ENCODE data around the gene LRMDA. TPM values are rescaled to one million over a fixed set of nuclear protein-coding genes. Genes with fewer than 3 reads are reported as not detected.

LRMDA gene
- total and polyA plus RNA-seq, 2 donors, result 7.9 to 17.7 TPM

- Histone ChIP-seq H3K4me1 (ENCODE audit: insufficient read depth) (no peaks in the 10 kb centered on the region), H3K4me3 (ENCODE audit: low read depth, low read length) (no peak overlapping the region)
These were observed 1116.0 kb downstream of the LRMDA start for GRCh38 chr10:76547352-76547972.

GRCh38 chr10:76548716-76549115, 1117.3 kb downstream of the LRMDA start:
- 70% methylated on average over 1 of the region's 1 CpG for WGBS
- no peak for DNase-seq (ENCODE audit: extremely low spot score)
- H3K36me3 ChIP-seq (ENCODE audit: insufficient read depth), result no peaks in the 10 kb centered on the region
- no peak overlapping the region for H3K27ac ChIP-seq (ENCODE audit: low read depth)
- H3K4me3 ChIP-seq (ENCODE audit: low read depth, low read length), result no peak overlapping the region
- no peaks in the 10 kb centered on the region for H3K4me1 ChIP-seq (ENCODE audit: insufficient read depth)

More at GRCh38 chr10:76547352-76547972, 1116.0 kb downstream of the LRMDA start:
- Histone ChIP-seq H3K36me3 (ENCODE audit: insufficient read depth) (no peaks in the 10 kb centered on the region), H3K27ac (ENCODE audit: low read depth) (no peak overlapping the region)
- DNase-seq (ENCODE audit: extremely low spot score), result peak; percentile 69
- WGBS, result 24% methylated on average over 11 of the region's 11 CpGs

DNA sequence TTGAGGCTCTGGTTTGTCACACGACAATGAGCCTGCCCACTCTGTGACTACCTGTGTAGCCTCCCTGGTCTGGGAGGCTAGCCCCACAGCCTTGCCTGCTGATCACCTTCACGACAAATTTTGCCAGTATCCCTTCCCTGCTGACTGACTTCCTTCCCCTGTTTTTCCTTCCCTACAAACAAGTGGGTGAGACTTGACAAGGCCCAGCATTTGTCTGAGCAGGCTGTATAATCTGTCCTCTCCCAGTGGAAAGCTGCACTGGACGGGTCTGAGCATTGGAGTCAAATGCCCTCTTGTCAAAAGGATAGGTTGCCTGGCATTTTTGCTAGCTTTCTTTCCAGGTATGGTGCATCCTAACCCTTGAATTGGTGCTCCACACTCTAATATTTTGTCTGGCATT, 1117.7 kb downstream of the LRMDA start:
- DNase-seq (ENCODE audit: extremely low spot score), result no peak
- Histone ChIP-seq H3K4me1 (ENCODE audit: insufficient read depth) (no peaks in the 10 kb centered on the region), H3K4me3 (ENCODE audit: low read depth, low read length) (no peak overlapping the region), H3K36me3 (ENCODE audit: insufficient read depth) (no peaks in the 10 kb centered on the region), H3K27ac (ENCODE audit: low read depth) (no peak overlapping the region)
- 73% methylated on average over 3 of the region's 3 CpGs for WGBS

GRCh38 chr10:76550806-76551205, 1119.4 kb downstream of the LRMDA start:
- H3K36me3 ChIP-seq (ENCODE audit: insufficient read depth), result no peaks in the 10 kb centered on the region
- H3K27ac ChIP-seq (ENCODE audit: low read depth), result no peak overlapping the region
- H3K4me1 ChIP-seq (ENCODE audit: insufficient read depth), result no peaks in the 10 kb centered on the region
- WGBS, result 20% methylated on average over 1 of the region's 1 CpG
- no peak overlapping the region for H3K4me3 ChIP-seq (ENCODE audit: low read depth, low read length)
- DNase-seq (ENCODE audit: extremely low spot score), result no peak

DNA sequence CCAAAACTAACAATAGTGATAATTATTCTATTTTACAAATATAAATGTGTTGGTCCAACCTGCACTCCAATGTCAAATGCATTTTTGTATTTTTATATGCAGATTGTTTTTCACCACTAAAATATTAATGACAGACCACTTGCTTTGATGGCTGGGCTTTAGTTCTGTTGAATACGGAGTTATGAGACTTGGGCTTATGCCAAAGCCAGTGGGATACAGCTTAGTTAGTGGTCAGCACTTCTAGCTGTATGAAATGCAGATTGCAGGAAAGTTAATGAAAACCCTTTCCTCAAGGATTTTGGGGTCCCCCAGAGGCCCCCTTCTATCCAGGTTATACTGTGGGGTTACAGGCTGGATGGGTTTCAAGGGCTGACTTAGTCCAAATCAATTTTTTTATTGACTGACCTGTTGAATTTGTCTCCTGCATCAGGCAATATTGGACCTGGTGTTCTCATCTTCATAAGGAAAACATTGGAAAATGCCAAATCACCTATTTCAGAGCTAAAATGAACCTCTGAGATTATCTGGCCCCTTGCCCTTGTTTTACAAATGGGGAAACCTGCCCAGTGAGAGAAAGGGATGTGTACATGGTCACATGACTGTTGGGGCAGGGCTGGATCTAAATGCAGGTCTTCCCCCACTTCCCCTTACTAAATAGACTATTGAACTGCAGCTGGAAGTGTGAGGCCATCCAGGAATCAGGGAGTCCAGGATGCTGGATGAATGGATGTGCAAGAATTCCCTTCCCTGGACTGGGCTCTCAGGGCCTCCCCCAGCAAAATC, 1120.9 kb downstream of the LRMDA start:
- no peak overlapping the region for H3K27ac ChIP-seq (ENCODE audit: low read depth)
- no peaks in the 10 kb centered on the region for H3K36me3 ChIP-seq (ENCODE audit: insufficient read depth)
- H3K4me3 ChIP-seq (ENCODE audit: low read depth, low read length), result no peak overlapping the region
- H3K4me1 ChIP-seq (ENCODE audit: insufficient read depth), result no peaks in the 10 kb centered on the region
- no peak for DNase-seq (ENCODE audit: extremely low spot score)
- 73% methylated on average over 1 of the region's 1 CpG for WGBS

DNA sequence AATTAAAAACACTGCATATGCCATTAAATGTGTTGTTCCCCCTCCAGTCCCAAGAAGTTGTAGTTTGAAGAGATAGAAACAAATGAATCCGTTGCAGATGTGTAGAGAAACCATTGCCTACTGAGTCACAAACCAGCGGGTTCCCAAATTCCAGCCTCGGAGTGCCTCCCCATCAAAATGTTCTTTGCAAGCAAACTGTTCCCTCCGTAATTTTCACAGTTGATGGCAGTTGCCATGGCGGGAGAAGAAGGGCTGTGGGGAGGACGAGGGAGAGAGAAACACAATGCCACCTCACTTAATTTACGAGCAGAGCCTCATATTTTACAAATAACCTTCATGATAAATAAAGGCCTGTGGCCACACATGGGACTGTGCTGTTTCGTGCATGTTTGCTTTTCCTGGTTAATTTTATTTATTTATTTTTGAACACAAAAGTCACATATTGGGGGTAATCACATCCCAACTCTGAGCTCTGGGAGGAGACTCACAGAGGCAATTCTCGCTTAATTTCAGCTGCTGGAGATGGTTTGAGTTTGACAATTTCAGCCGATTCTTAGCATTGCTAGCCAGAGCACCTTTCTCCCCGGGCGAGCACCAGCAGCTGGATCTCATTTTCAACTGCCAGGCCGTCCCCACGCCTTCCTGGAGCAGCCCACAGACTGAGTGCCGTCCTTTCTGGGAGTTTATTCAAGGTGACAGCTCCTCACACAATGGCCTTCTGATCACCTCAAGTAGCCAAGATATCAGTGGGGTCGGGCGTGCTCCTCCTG, 1122.0 kb downstream of the LRMDA start:
- H3K4me3 ChIP-seq (ENCODE audit: low read depth, low read length), result no peak overlapping the region
- no peak overlapping the region for H3K27ac ChIP-seq (ENCODE audit: low read depth)
- H3K4me1 ChIP-seq (ENCODE audit: insufficient read depth), result no peaks in the 10 kb centered on the region
- H3K36me3 ChIP-seq (ENCODE audit: insufficient read depth), result no peaks in the 10 kb centered on the region
- DNase-seq (ENCODE audit: extremely low spot score), result no peak
- 85% methylated on average over 17 of the region's 17 CpGs for WGBS

DNA sequence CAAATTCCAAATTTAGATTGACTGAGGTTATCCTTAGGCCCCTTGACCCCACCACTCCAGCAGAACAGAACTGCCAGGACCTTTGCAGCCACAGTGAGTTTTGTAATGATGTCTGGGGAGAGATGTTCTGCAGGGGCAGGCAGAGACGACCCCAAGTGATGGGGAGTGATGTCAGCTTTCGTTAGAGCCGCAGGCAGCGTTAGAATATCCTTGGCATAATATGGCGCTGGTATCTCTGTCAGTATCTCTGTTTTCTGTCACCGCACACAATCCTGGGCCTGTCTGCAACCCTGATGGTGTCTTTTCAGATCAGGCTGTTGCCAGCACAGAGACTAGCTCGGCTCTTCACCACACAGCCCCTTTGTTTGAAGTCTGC, 1122.6 kb downstream of the LRMDA start:
- DNase-seq (ENCODE audit: extremely low spot score), result no peak
- Histone ChIP-seq H3K27ac (ENCODE audit: low read depth) (no peak overlapping the region), H3K4me1 (ENCODE audit: insufficient read depth) (peaks cover 2% of the 10 kb centered on the region), H3K4me3 (ENCODE audit: low read depth, low read length) (no peak overlapping the region), H3K36me3 (ENCODE audit: insufficient read depth) (no peaks in the 10 kb centered on the region)
- WGBS, result 79% methylated on average over 7 of the region's 7 CpGs

DNA sequence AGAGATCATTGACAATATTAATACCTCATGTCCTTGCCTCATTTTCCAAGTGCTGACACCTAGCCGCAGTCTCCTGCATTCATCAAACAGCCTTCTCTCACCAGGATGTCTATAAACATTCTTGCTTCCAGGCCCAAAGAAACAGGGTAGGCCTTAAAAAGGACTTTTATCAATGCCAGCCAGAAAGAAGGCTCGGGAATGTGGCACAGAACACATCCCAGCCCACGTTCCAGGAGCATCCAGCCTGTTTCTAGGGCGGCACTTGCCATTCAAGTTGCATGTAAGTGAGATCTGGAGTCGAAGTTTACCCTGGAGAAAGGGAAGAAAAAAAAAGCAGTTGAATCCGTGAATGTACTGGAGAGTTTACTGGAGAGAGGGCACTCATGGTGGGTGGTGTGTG, 1123.1 kb downstream of the LRMDA start:
- Histone ChIP-seq H3K27ac (ENCODE audit: low read depth) (no peak overlapping the region), H3K4me1 (ENCODE audit: insufficient read depth) (peaks cover 2% of the 10 kb centered on the region), H3K36me3 (ENCODE audit: insufficient read depth) (no peaks in the 10 kb centered on the region), H3K4me3 (ENCODE audit: low read depth, low read length) (no peak overlapping the region)
- WGBS, result 77% methylated on average over 6 of the region's 6 CpGs
- DNase-seq (ENCODE audit: extremely low spot score), result no peak

- 56% methylated on average over 2 of the region's 2 CpGs for WGBS
- Histone ChIP-seq H3K4me1 (ENCODE audit: insufficient read depth) (peaks cover 2% of the 10 kb centered on the region), H3K36me3 (ENCODE audit: insufficient read depth) (no peaks in the 10 kb centered on the region), H3K27ac (ENCODE audit: low read depth) (no peak overlapping the region), H3K4me3 (ENCODE audit: low read depth, low read length) (no peak overlapping the region)
- no peak for DNase-seq (ENCODE audit: extremely low spot score)
These were observed 1123.7 kb downstream of the LRMDA start for GRCh38 chr10:76555067-76555670.

DNA sequence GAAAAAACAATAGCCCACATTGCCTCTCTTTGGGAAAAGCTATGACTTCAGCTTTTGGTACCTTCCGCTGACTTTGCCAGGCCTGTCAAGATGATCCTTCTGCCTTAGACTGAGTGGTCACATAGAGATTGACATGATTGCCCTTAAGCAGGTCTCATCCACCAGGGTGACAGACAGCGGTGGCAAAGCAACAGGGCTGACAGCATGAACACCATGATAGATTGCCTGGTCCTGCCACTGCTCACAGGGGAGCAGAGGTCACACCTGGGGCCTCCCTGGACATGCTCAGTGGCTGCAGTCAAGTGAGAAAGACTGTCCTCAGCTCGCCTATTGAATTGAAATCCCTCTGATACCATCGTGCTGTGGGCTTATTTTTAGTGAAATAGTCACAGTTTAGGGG, 1125.9 kb downstream of the LRMDA start:
- 88% methylated on average over 4 of the region's 4 CpGs for WGBS
- peaks cover 2% of the 10 kb centered on the region for H3K4me1 ChIP-seq (ENCODE audit: insufficient read depth)
- no peak for DNase-seq (ENCODE audit: extremely low spot score)
- no peaks in the 10 kb centered on the region for H3K36me3 ChIP-seq (ENCODE audit: insufficient read depth)
- no peak overlapping the region for H3K4me3 ChIP-seq (ENCODE audit: low read depth, low read length)
- H3K27ac ChIP-seq (ENCODE audit: low read depth), result no peak overlapping the region

DNA sequence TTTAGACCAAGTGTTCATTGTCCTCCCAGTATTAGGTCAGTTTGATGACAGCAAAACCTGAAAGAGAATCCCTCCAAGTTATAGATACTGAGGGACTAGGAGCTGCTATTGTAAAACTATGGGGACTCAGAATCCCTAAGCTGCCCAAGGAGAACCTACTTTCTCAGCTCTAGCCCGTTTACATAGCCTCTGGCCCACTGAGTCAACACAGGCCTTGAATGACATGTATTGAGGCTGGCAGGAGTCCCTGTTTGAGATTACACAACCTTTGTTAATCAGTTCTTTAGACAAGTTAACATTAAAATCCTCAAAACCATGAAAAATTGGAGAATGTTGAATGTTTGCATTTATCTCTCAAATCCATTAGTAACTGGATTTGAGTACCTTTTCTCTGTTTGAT, 1127.2 kb downstream of the LRMDA start:
- peaks cover 2% of the 10 kb centered on the region for H3K4me1 ChIP-seq (ENCODE audit: insufficient read depth)
- no peak overlapping the region for H3K4me3 ChIP-seq (ENCODE audit: low read depth, low read length)
- no peaks in the 10 kb centered on the region for H3K36me3 ChIP-seq (ENCODE audit: insufficient read depth)
- no peak for DNase-seq (ENCODE audit: extremely low spot score)
- WGBS, result 52% methylated on average over 1 of the region's 1 CpG
- peak overlapping the region; percentile 34 for H3K27ac ChIP-seq (ENCODE audit: low read depth)

DNA sequence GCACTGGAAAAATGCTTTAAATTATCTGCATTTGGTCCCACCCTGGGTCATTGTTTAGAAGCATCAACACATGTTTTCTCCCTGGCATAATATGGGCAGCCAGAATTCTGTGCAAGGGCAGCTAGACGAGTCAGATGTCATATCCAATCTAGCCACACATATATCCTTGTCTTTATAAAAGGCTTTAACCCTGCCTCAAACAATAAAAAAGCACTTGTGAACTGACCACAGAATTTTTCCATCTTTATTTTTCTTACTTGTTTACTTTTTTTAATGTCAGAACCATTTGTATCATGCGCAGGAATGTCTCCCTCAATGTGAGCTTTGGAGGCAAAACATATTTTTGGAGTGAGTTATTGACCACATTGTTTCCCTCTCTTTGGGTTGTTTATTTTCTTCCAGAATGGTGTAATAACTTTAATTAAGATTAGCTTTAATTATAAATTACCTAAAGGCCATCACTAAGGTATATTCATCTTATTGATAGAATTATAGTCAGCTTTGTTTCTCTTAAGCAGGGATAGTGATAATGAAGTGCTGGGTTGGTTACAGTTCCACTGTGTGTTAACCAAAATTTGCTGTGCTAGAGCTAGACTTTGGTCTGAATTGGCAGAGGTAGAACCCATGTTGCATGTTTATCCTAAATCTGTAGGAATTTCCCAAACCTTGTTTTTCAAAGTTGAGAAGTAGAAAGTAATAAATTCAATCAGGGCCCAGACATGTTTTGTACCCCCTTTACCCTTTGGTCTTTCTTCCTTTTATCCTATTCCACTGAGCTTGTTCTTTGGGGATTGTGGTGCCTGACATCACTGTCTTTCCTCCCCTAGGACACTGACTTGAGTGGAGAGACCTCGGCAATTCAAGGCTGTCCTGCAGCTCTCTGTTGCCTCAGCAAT, 1127.8 kb downstream of the LRMDA start:
- Histone ChIP-seq H3K4me3 (ENCODE audit: low read depth, low read length) (no peak overlapping the region), H3K27ac (ENCODE audit: low read depth) (peak overlapping the region; percentile 34), H3K36me3 (ENCODE audit: insufficient read depth) (no peaks in the 10 kb centered on the region), H3K4me1 (ENCODE audit: insufficient read depth) (peaks cover 2% of the 10 kb centered on the region)
- 66% methylated on average over 3 of the region's 3 CpGs for WGBS
- DNase-seq (ENCODE audit: extremely low spot score), result no peak

GRCh38 chr10:76559892-76560220, 1128.4 kb downstream of the LRMDA start:
- no peak overlapping the region for H3K27ac ChIP-seq (ENCODE audit: low read depth)
- peaks cover 2% of the 10 kb centered on the region for H3K4me1 ChIP-seq (ENCODE audit: insufficient read depth)
- no peak overlapping the region for H3K4me3 ChIP-seq (ENCODE audit: low read depth, low read length)
- H3K36me3 ChIP-seq (ENCODE audit: insufficient read depth), result no peaks in the 10 kb centered on the region
- no peak for DNase-seq (ENCODE audit: extremely low spot score)
- 41% methylated on average over 1 of the region's 1 CpG for WGBS

All from urinary bladder (tissue), 4 donors.